K562 (cell line): ENCODE data around the gene C3. TPM values are rescaled to one million over a fixed set of nuclear protein-coding genes. Genes with fewer than 3 reads are reported as not detected.

ENCODE experiments used
- CBFA2T3 ChIP-seq: fragments of 450-650 bp; IDR thresholded peaks from 2 replicates; pipeline ENCODE4 v1.6.1; 2017
- CHD2 ChIP-seq: IDR thresholded peaks from 2 replicates; pipeline ENCODE4 v1.6.1; 2011; ENCODE audit warnings: low read depth, low read length
- HLTF ChIP-seq: fragments of 450-650 bp; IDR thresholded peaks from 2 replicates; pipeline ENCODE4 v1.6.1; 2016
- KDM5B ChIP-seq: fragments of 200-600 bp; sonication (generic); IDR thresholded peaks from 2 replicates; pipeline ENCODE4 v1.6.1; 2012; ENCODE audit warnings: low read depth, mild to moderate bottlenecking, moderate library complexity, low read length, control low read depth, inconsistent platforms; ENCODE audit not compliant: insufficient replicate concordance
- TCF7 ChIP-seq: sonication (generic); IDR thresholded peaks from 2 replicates; pipeline ENCODE4 v1.6.1; 2016; ENCODE audit warnings: antibody characterized with exemption, borderline replicate concordance
- ZNF79 ChIP-seq: fragments of 250-450 bp; sonication (Bioruptor Pico); IDR thresholded peaks from 2 replicates; pipeline ENCODE4 v1.4.0; 2020; ENCODE audit warnings: low read depth, mild to moderate bottlenecking, moderate library complexity
- polyA plus RNA-seq, 8 experiments: library from polyadenylated mRNA; depleted of rRNA in 4 of 8; stranded (reverse) in 5 of 8; unstranded in 3 of 8; fragments of >200 nt; fragmentation: Nextera tagmentation in 2 of 8; fragmentation: Illumina TruSeq in 1 of 8; extraction: Ambion mirVana in 2 of 8; extraction: Trizol in 1 of 8; gene quantifications; 2 replicates each; pipeline versions ENCODE4 v1.2.1 to v1.2.3, GENCODE V29; 2011 to 2014; ENCODE audit warnings: inconsistent platforms in 1 of 8, missing spikeins in 1 of 8
- total RNA-seq, 7 experiments: library from RNA; depleted of rRNA in 6 of 7; stranded (reverse); fragments of >200 nt in 6 of 7; fragmentation: Illumina TruSeq in 2 of 7; extraction: Trizol in 2 of 7; gene quantifications; 2 replicates each; pipeline versions ENCODE4 v1.2.1 to v1.2.3, GENCODE V29; 2011 to 2021; ENCODE audit warnings: low replicate concordance in 1 of 7
- TF ChIP-seq, protein P1 (sequence below): fragments of 450-650 bp; IDR thresholded peaks from 2 replicates; pipeline ENCODE4 v1.6.1; 2016; ENCODE audit warnings: mild to moderate bottlenecking, moderate library complexity
- TF ChIP-seq, protein P2 (sequence below), 3 experiments: IDR thresholded peaks in 2 of 3; conservative IDR thresholded peaks in 1 of 3; 2 replicates each; pipeline ENCODE4 v1.5.1; 2011 to 2012; ENCODE audit warnings: low read length in 3 of 3, mild to moderate bottlenecking in 3 of 3, control low read depth in 2 of 3, improper control_type of control experiment in 1 of 3, inconsistent platforms in 1 of 3, low read depth in 1 of 3, mixed read lengths in 1 of 3, moderate library complexity in 1 of 3; ENCODE audit not compliant: insufficient read depth in 2 of 3
- TF ChIP-seq, protein P3 (sequence below): fragments of 450-650 bp; IDR thresholded peaks from 2 replicates; pipeline ENCODE4 v1.6.1; 2017; ENCODE audit warnings: antibody characterized with exemption, mild to moderate bottlenecking
- TF ChIP-seq, protein P4 (sequence below): sonication (generic); formaldehyde crosslinking; IDR thresholded peaks from 2 replicates; pipeline ENCODE4 v1.8.0; 2022; ENCODE audit warnings: mild to moderate bottlenecking, missing genetic modification reagents

Gene C3
- total and polyA plus RNA-seq, 9 of the 15 experiments (the other 6 are each of a cell fraction or from before 2014, with no cell fraction given), result 0.59 to 10.6 (median 2.2) TPM

DNA sequence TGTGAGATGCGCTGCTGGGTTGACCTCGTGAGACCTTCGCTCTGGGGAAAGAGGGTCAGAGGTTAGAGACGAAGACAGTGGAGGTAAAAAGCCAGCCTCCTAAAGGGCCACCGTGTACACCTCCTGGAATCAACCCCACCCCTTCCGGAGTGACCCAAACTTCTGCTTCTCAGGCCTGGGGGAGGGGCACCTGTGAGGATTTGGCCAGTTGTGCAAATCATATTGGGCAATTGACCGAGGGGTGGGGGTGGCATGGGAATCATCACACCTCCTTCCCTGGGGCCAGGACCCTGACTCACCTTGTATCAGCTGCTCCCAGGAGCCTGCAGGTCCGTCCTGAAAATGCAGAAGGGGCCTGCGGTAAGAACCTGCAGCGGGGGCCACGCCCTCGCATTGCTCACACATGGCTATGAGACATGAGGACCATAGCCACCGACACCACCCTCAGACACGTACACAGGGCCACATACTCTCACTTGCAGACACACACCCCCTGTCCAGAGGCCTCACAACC, 53.3 kb downstream of the C3 start (continued):
- TF ChIP-seq, protein P1, sequence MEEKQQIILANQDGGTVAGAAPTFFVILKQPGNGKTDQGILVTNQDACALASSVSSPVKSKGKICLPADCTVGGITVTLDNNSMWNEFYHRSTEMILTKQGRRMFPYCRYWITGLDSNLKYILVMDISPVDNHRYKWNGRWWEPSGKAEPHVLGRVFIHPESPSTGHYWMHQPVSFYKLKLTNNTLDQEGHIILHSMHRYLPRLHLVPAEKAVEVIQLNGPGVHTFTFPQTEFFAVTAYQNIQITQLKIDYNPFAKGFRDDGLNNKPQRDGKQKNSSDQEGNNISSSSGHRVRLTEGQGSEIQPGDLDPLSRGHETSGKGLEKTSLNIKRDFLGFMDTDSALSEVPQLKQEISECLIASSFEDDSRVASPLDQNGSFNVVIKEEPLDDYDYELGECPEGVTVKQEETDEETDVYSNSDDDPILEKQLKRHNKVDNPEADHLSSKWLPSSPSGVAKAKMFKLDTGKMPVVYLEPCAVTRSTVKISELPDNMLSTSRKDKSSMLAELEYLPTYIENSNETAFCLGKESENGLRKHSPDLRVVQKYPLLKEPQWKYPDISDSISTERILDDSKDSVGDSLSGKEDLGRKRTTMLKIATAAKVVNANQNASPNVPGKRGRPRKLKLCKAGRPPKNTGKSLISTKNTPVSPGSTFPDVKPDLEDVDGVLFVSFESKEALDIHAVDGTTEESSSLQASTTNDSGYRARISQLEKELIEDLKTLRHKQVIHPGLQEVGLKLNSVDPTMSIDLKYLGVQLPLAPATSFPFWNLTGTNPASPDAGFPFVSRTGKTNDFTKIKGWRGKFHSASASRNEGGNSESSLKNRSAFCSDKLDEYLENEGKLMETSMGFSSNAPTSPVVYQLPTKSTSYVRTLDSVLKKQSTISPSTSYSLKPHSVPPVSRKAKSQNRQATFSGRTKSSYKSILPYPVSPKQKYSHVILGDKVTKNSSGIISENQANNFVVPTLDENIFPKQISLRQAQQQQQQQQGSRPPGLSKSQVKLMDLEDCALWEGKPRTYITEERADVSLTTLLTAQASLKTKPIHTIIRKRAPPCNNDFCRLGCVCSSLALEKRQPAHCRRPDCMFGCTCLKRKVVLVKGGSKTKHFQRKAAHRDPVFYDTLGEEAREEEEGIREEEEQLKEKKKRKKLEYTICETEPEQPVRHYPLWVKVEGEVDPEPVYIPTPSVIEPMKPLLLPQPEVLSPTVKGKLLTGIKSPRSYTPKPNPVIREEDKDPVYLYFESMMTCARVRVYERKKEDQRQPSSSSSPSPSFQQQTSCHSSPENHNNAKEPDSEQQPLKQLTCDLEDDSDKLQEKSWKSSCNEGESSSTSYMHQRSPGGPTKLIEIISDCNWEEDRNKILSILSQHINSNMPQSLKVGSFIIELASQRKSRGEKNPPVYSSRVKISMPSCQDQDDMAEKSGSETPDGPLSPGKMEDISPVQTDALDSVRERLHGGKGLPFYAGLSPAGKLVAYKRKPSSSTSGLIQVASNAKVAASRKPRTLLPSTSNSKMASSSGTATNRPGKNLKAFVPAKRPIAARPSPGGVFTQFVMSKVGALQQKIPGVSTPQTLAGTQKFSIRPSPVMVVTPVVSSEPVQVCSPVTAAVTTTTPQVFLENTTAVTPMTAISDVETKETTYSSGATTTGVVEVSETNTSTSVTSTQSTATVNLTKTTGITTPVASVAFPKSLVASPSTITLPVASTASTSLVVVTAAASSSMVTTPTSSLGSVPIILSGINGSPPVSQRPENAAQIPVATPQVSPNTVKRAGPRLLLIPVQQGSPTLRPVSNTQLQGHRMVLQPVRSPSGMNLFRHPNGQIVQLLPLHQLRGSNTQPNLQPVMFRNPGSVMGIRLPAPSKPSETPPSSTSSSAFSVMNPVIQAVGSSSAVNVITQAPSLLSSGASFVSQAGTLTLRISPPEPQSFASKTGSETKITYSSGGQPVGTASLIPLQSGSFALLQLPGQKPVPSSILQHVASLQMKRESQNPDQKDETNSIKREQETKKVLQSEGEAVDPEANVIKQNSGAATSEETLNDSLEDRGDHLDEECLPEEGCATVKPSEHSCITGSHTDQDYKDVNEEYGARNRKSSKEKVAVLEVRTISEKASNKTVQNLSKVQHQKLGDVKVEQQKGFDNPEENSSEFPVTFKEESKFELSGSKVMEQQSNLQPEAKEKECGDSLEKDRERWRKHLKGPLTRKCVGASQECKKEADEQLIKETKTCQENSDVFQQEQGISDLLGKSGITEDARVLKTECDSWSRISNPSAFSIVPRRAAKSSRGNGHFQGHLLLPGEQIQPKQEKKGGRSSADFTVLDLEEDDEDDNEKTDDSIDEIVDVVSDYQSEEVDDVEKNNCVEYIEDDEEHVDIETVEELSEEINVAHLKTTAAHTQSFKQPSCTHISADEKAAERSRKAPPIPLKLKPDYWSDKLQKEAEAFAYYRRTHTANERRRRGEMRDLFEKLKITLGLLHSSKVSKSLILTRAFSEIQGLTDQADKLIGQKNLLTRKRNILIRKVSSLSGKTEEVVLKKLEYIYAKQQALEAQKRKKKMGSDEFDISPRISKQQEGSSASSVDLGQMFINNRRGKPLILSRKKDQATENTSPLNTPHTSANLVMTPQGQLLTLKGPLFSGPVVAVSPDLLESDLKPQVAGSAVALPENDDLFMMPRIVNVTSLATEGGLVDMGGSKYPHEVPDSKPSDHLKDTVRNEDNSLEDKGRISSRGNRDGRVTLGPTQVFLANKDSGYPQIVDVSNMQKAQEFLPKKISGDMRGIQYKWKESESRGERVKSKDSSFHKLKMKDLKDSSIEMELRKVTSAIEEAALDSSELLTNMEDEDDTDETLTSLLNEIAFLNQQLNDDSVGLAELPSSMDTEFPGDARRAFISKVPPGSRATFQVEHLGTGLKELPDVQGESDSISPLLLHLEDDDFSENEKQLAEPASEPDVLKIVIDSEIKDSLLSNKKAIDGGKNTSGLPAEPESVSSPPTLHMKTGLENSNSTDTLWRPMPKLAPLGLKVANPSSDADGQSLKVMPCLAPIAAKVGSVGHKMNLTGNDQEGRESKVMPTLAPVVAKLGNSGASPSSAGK, result peak; percentile 59
- 0 out of 2 replicates have a peak, but pooled peaks have one; percentile 29 for TF ChIP-seq CBFA2T3
- no peak for TF ChIP-seq HLTF
- TF ChIP-seq CHD2, result no peak
- TF ChIP-seq, protein P2, sequence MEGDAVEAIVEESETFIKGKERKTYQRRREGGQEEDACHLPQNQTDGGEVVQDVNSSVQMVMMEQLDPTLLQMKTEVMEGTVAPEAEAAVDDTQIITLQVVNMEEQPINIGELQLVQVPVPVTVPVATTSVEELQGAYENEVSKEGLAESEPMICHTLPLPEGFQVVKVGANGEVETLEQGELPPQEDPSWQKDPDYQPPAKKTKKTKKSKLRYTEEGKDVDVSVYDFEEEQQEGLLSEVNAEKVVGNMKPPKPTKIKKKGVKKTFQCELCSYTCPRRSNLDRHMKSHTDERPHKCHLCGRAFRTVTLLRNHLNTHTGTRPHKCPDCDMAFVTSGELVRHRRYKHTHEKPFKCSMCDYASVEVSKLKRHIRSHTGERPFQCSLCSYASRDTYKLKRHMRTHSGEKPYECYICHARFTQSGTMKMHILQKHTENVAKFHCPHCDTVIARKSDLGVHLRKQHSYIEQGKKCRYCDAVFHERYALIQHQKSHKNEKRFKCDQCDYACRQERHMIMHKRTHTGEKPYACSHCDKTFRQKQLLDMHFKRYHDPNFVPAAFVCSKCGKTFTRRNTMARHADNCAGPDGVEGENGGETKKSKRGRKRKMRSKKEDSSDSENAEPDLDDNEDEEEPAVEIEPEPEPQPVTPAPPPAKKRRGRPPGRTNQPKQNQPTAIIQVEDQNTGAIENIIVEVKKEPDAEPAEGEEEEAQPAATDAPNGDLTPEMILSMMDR (IDR thresholded peaks at IDR 0.05 in 2 of 3, conservative IDR thresholded peaks at IDR 0.05 in 1 of 3; ENCODE audit: insufficient read depth in 2 of 3, low read depth in 1 of 3, low read length in 3 of 3), result no peak
- TF ChIP-seq, protein P3, sequence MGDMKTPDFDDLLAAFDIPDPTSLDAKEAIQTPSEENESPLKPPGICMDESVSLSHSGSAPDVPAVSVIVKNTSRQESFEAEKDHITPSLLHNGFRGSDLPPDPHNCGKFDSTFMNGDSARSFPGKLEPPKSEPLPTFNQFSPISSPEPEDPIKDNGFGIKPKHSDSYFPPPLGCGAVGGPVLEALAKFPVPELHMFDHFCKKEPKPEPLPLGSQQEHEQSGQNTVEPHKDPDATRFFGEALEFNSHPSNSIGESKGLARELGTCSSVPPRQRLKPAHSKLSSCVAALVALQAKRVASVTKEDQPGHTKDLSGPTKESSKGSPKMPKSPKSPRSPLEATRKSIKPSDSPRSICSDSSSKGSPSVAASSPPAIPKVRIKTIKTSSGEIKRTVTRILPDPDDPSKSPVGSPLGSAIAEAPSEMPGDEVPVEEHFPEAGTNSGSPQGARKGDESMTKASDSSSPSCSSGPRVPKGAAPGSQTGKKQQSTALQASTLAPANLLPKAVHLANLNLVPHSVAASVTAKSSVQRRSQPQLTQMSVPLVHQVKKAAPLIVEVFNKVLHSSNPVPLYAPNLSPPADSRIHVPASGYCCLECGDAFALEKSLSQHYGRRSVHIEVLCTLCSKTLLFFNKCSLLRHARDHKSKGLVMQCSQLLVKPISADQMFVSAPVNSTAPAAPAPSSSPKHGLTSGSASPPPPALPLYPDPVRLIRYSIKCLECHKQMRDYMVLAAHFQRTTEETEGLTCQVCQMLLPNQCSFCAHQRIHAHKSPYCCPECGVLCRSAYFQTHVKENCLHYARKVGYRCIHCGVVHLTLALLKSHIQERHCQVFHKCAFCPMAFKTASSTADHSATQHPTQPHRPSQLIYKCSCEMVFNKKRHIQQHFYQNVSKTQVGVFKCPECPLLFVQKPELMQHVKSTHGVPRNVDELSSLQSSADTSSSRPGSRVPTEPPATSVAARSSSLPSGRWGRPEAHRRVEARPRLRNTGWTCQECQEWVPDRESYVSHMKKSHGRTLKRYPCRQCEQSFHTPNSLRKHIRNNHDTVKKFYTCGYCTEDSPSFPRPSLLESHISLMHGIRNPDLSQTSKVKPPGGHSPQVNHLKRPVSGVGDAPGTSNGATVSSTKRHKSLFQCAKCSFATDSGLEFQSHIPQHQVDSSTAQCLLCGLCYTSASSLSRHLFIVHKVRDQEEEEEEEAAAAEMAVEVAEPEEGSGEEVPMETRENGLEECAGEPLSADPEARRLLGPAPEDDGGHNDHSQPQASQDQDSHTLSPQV, result peak; percentile 52; the same call in 1 of the 2 replicates
- peak; percentile 41 for TF ChIP-seq KDM5B
- TF ChIP-seq, protein P4, sequence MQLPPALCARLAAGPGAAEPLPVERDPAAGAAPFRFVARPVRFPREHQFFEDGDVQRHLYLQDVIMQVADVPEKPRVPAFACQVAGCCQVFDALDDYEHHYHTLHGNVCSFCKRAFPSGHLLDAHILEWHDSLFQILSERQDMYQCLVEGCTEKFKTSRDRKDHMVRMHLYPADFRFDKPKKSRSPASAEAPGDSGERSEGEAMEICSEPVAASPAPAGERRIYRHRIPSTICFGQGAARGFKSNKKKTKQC (CRISPR knock-in tag), result no peak
- no peak for TF ChIP-seq TCF7
- TF ChIP-seq ZNF79, result no peak
